H9 (cell line): ENCODE data around the gene TBC1D22A. TPM values are rescaled to one million over a fixed set of nuclear protein-coding genes. Genes with fewer than 3 reads are reported as not detected.

Experiments used
- DNase-seq: peaks from one replicate; pipeline ENCODE4 v3.0.0-alpha.2; 2017
- H2AFZ ChIP-seq: one replicate; pipeline ENCODE4 v1.6.1; 2013; ENCODE audit warnings: mild to moderate bottlenecking, low read length, control low read depth, moderate library complexity
- H2AK5ac ChIP-seq: 2 replicates; pipeline ENCODE4 v1.6.1; 2013; ENCODE audit warnings: low read length, control low read depth, mixed read lengths; ENCODE audit not compliant: insufficient read length
- H2BK120ac ChIP-seq: one replicate; pipeline ENCODE4 v1.6.1; 2013; ENCODE audit warnings: low read depth, mild to moderate bottlenecking, low read length, control low read depth, inconsistent platforms; ENCODE audit not compliant: poor library complexity, severe bottlenecking
- H2BK12ac ChIP-seq: 2 replicates; pipeline ENCODE4 v1.6.1; 2013; ENCODE audit warnings: low read length, control low read depth, mixed read lengths, low read depth; ENCODE audit not compliant: insufficient read length
- H2BK15ac ChIP-seq: 2 replicates; pipeline ENCODE4 v1.6.1; 2013; ENCODE audit warnings: low read depth, low read length, control low read depth
- H2BK20ac ChIP-seq: one replicate; pipeline ENCODE4 v1.6.1; 2013; ENCODE audit warnings: low read depth, mild to moderate bottlenecking, low read length, control low read depth, inconsistent platforms; ENCODE audit not compliant: poor library complexity, severe bottlenecking
- H2BK5ac ChIP-seq: 2 replicates; pipeline ENCODE4 v1.6.1; 2013; ENCODE audit warnings: low read length, control low read depth, mixed read lengths; ENCODE audit not compliant: insufficient read length
- H3K14ac ChIP-seq: 2 replicates; pipeline ENCODE4 v1.6.1; 2013; ENCODE audit warnings: low read length, control low read depth; ENCODE audit not compliant: insufficient read depth
- H3K18ac ChIP-seq: 2 replicates; pipeline ENCODE4 v1.6.1; 2013; ENCODE audit warnings: low read depth, mild to moderate bottlenecking, mixed read lengths, low read length, control low read depth; ENCODE audit not compliant: insufficient read length
- H3K23ac ChIP-seq: 2 replicates; pipeline ENCODE4 v1.6.1; 2013; ENCODE audit warnings: low read length, control low read depth, mixed read lengths, low read depth; ENCODE audit not compliant: insufficient read length
- H3K23me2 ChIP-seq: 2 replicates; pipeline ENCODE4 v1.6.1; 2013; ENCODE audit warnings: low read depth, mild to moderate bottlenecking, mixed read lengths, low read length, control low read depth; ENCODE audit not compliant: insufficient read length, poor library complexity, severe bottlenecking
- H3K27ac ChIP-seq: 2 replicates; pipeline ENCODE4 v1.5.1; 2013; ENCODE audit warnings: low read length, control low read depth, mixed read lengths, low read depth; ENCODE audit not compliant: insufficient read length
- H3K27me3 ChIP-seq: 2 replicates; pipeline ENCODE4 v1.6.1; 2013; ENCODE audit warnings: low read length, control low read depth, inconsistent platforms; ENCODE audit not compliant: insufficient read depth
- H3K4ac ChIP-seq: 2 replicates; pipeline ENCODE4 v1.6.1; 2013; ENCODE audit warnings: low read depth, mild to moderate bottlenecking, control low read depth, inconsistent platforms, low read length, moderate library complexity
- H3K4me1 ChIP-seq: 2 replicates; pipeline ENCODE4 v1.6.1; 2013; ENCODE audit warnings: low read length, control low read depth, inconsistent platforms; ENCODE audit not compliant: insufficient read depth
- H3K4me2 ChIP-seq: 2 replicates; pipeline ENCODE4 v1.6.1; 2013; ENCODE audit warnings: low read length, control low read depth, mixed read lengths; ENCODE audit not compliant: insufficient read length, insufficient read depth
- H3K56ac ChIP-seq: 2 replicates; pipeline ENCODE4 v1.6.1; 2013; ENCODE audit warnings: low read depth, mild to moderate bottlenecking, mixed read lengths, low read length, control low read depth; ENCODE audit not compliant: insufficient read length
- H3K79me1 ChIP-seq: 2 replicates; pipeline ENCODE4 v1.6.1; 2013; ENCODE audit warnings: low read depth, mild to moderate bottlenecking, moderate library complexity, low read length, control low read depth, inconsistent platforms; ENCODE audit not compliant: insufficient read depth, poor library complexity, severe bottlenecking
- H3K79me2 ChIP-seq: 2 replicates; pipeline ENCODE4 v1.6.1; 2013; ENCODE audit warnings: low read length, control low read depth, inconsistent platforms; ENCODE audit not compliant: insufficient read depth
- H3K9ac ChIP-seq: 2 replicates; pipeline ENCODE4 v1.6.1; 2013; ENCODE audit warnings: low read length, control low read depth, mixed read lengths; ENCODE audit not compliant: insufficient read length; ENCODE audit errors: extremely low read depth
- H3K9me3 ChIP-seq: one replicate; pipeline ENCODE4 v1.6.1; 2013; ENCODE audit warnings: low read depth, low read length, inconsistent platforms; ENCODE audit not compliant: control insufficient read depth
- H3T11ph ChIP-seq: one replicate; pipeline ENCODE4 v1.6.1; 2013; ENCODE audit warnings: mild to moderate bottlenecking, low read length, control low read depth, inconsistent platforms
- H4K20me1 ChIP-seq: one replicate; pipeline ENCODE4 v1.6.1; 2013; ENCODE audit not compliant: control insufficient read depth, insufficient read length, insufficient read depth
- H4K5ac ChIP-seq: 2 replicates; pipeline ENCODE4 v1.6.1; 2013; ENCODE audit warnings: low read depth, mild to moderate bottlenecking, mixed read lengths, low read length, control low read depth; ENCODE audit not compliant: insufficient read length
- H4K8ac ChIP-seq: replicated peaks from 2 replicates; pipeline ENCODE4 v1.6.1; 2013; ENCODE audit warnings: low read length, control low read depth, mixed read lengths, low read depth; ENCODE audit not compliant: insufficient read length
- H4K91ac ChIP-seq: 2 replicates; pipeline ENCODE4 v1.6.1; 2013; ENCODE audit warnings: low read depth, mild to moderate bottlenecking, moderate library complexity, mixed read lengths, low read length, control low read depth; ENCODE audit not compliant: insufficient read length
- H3K27ac Mint-ChIP-seq, 3 experiments: 2 replicates in 2 of 3; 3 replicates in 1 of 3; pipeline ENCODE4 v1.8.0; 2020 to 2021; ENCODE audit warnings: mixed read lengths in 3 of 3, mild to moderate bottlenecking in 1 of 3, moderate library complexity in 1 of 3
- H3K27me3 Mint-ChIP-seq: 2 replicates; pipeline ENCODE4 v1.8.0; 2021; ENCODE audit warnings: low read depth, mild to moderate bottlenecking, moderate library complexity, mixed read lengths
- H3K36me3 Mint-ChIP-seq, 3 experiments: 2 replicates in 2 of 3; 3 replicates in 1 of 3; pipeline ENCODE4 v1.8.0; 2020 to 2021; ENCODE audit warnings: low read depth in 3 of 3, mixed read lengths in 3 of 3; ENCODE audit not compliant: insufficient read depth in 1 of 3
- H3K4me1 Mint-ChIP-seq, 2 experiments: 2 replicates each; pipeline ENCODE4 v1.8.0; 2020; ENCODE audit warnings: mixed read lengths in 2 of 2
- H3K4me3 Mint-ChIP-seq, 2 experiments: 2 replicates in 1 of 2; 3 replicates in 1 of 2; pipeline ENCODE4 v1.8.0; 2020 to 2021; ENCODE audit warnings: mild to moderate bottlenecking in 2 of 2, mixed read lengths in 2 of 2, moderate library complexity in 1 of 2
- H3K9me3 Mint-ChIP-seq, 2 experiments: 2 replicates in 1 of 2; 3 replicates in 1 of 2; pipeline ENCODE4 v1.8.0; 2020; ENCODE audit warnings: mild to moderate bottlenecking in 2 of 2, mixed read lengths in 2 of 2, moderate library complexity in 1 of 2
- CTCF ChIP-seq: fragments of 200-600 bp; sonication (generic); conservative IDR thresholded peaks from 3 replicates; pipeline ENCODE4 v1.8.0; 2021; ENCODE audit warnings: antibody characterized with exemption, mild to moderate bottlenecking
- WGBS: extraction: QIAGEN DNeasy Blood & Tissue Kit; methylation state at CpG from one replicate; pipeline ENCODE4 v1.1.7; 2013; ENCODE audit warnings: missing lambda C conversion rate, low lambda C conversion rate, mixed read lengths; ENCODE audit not compliant: insufficient read length; ENCODE audit errors: extremely low coverage; 5-methylcytosine and 5-hydroxymethylcytosine counted together
- total RNA-seq: library from RNA; stranded (reverse); gene quantifications from 2 replicates; pipeline ENCODE4 v1.2.1, GENCODE V29; 2021

TBC1D22A gene
- total RNA-seq, 1 experiment from 2014 or later, result 20.8 TPM

DNA sequence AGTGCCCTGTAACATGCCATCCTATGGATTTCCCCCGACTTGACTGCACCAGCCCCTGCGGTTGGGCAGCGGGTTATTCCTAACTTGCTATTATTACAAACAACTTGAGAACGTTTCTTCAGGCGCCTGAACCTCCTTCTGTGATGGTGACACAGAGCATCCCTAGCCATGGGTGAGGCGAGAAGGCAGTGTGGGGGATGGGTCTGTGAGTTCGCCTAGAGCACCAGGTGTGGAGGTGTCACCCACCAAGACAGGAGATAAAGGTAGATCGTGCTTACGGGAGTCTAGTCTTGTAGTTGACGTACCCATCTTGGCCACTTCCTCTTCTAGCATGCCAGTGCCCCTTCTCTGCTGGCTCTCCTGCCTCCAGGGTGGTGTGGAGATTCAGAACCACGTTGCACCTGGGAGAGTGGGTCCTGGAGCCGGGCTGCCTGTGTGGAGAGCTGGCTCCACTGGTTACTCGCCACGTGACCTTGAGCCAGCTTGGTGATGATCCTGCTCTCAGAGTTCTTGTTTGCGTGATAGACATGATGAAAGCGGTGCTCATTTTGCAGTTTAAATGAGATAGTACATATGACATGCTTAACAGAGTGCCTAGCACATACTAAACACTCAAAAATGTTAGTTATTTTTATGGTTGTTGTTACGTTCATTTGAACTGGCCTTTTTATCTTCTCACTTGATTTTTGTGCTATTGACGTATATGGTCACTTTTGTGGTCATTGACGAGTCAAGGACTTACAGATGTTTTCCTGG is 37.8 kb downstream of the TBC1D22A start:
- peak overlapping the region in 1 of 3 experiments; percentile 30; a peak in 1 of 7 replicates for H3K27ac Mint-ChIP-seq
- no peak overlapping the region for H3K27ac ChIP-seq
- no peak overlapping the region for H3K18ac ChIP-seq
- H3K9me3 Mint-ChIP-seq, result no peaks in the 10 kb centered on the region
- H3K36me3 Mint-ChIP-seq, result peaks cover 3 to 37% (median 35%) of the 10 kb centered on the region in 3 experiments; a peak in 5 of 7 replicates
- H3K23ac ChIP-seq, result no peak overlapping the region
- no peak overlapping the region for H2AFZ ChIP-seq
- H3K4ac ChIP-seq, result no peak overlapping the region
- no peak overlapping the region for H2BK20ac ChIP-seq
- no peak overlapping the region for H2AK5ac ChIP-seq
- no peak overlapping the region for H3K14ac ChIP-seq
- H3K4me1 Mint-ChIP-seq, result peaks cover 12 to 17% of the 10 kb centered on the region in 2 experiments
- H4K20me1 ChIP-seq, result peaks cover 2% of the 10 kb centered on the region
- H2BK120ac ChIP-seq, result no peak overlapping the region
- H3K27me3 Mint-ChIP-seq, result no peaks in the 10 kb centered on the region; the same call in 1 of the 2 replicates
- no peak overlapping the region for H3K9ac ChIP-seq
- H2BK5ac ChIP-seq, result no peak overlapping the region
- no peaks in the 10 kb centered on the region for H3K4me1 ChIP-seq
- no peaks in the 10 kb centered on the region for H3K79me1 ChIP-seq
- H3T11ph ChIP-seq, result no peak overlapping the region
- no peak overlapping the region for H3K56ac ChIP-seq
- no peak overlapping the region for H4K8ac ChIP-seq
- H4K91ac ChIP-seq, result no peak overlapping the region
- no peak for TF ChIP-seq CTCF
- H4K5ac ChIP-seq, result no peak overlapping the region
- no peaks in the 10 kb centered on the region for H3K79me2 ChIP-seq
- H3K4me3 Mint-ChIP-seq, result no peak overlapping the region
- H3K4me2 ChIP-seq, result no peak overlapping the region
- H3K9me3 ChIP-seq, result no peaks in the 10 kb centered on the region
- H2BK15ac ChIP-seq, result no peak overlapping the region
- no peaks in the 10 kb centered on the region for H3K27me3 ChIP-seq
- H2BK12ac ChIP-seq, result no peak overlapping the region
- H3K23me2 ChIP-seq, result no peaks in the 10 kb centered on the region
- no CpG with 5 or more reads among the region's 19 CpGs for WGBS
- DNase-seq, result no peak
